ENCODE measurements around the gene BMF. TPM values are rescaled to one million over a fixed set of nuclear protein-coding genes. Genes with fewer than 3 reads are reported as not detected.
A peak's percentile ranks its signal among the peaks of the same experiment; 100 is the strongest.

BMF gene
- total and polyA plus RNA-seq, 12 donors: 1.3 to 12.8 (median 7.1) TPM

GRCh38 chr15:40104865-40105516 is 3.7 kb downstream of the BMF start:
- intact Hi-C loops (cut with DNase I): loop anchor here in 1 of 2 donors (5.0 kb wide), 1 partner anchor 53 kb away; no protein-coding TSS in a partner anchor
- H3K4me3 ChIP-seq: no peak overlapping the region
- no peaks in the 10 kb centered on the region for H3K36me3 ChIP-seq (replicated peaks in 1 of 2)
- no peaks in the 10 kb centered on the region for H3K27me3 ChIP-seq
- H3K9me3 ChIP-seq (replicated peaks in 1 of 3): no peaks in the 10 kb centered on the region
- DNase-seq: peak; percentile 83 to 96 (median 89)
- H3K4me1 ChIP-seq (replicated peaks in 1 of 2): peaks cover 25 to 78% of the 10 kb centered on the region in 2 donors
- TF ChIP-seq CTCF (IDR thresholded peaks at IDR 0.05) (peak; percentile 74 to 97 (median 90)), POLR2A (IDR thresholded peaks at IDR 0.05) (no peak)
- 5 to 7% (median 7%) methylated on average over 12 to 16 of the region's 16 CpGs for WGBS, 4 donors
- H3K27ac ChIP-seq: peak overlapping the region in 2 of 5 donors; percentile 61 to 81

- H3K27me3 ChIP-seq: no peaks in the 10 kb centered on the region
- H3K36me3 ChIP-seq (replicated peaks in 1 of 2): no peaks in the 10 kb centered on the region
- peak in 1 of 7 donors; percentile 58 for DNase-seq
- no peak overlapping the region for H3K4me3 ChIP-seq
- TF ChIP-seq CTCF (IDR thresholded peaks at IDR 0.05): no peak
- TF ChIP-seq POLR2A (IDR thresholded peaks at IDR 0.05): no peak
- H3K9me3 ChIP-seq (replicated peaks in 1 of 3): no peaks in the 10 kb centered on the region
- H3K4me1 ChIP-seq (replicated peaks in 1 of 2): peaks cover 29 to 83% of the 10 kb centered on the region in 2 donors
- 57 to 59% (median 58%) methylated on average over 7 to 8 of the region's 8 CpGs for WGBS, 4 donors
- peak overlapping the region in 2 of 5 donors; percentile 61 to 77 for H3K27ac ChIP-seq
- intact Hi-C loops (cut with DNase I): loop anchor here in 1 of 2 donors (5.0 kb wide), 1 partner anchor 52 kb away; no protein-coding TSS in a partner anchor
Measured at GRCh38 chr15:40104296-40104864, 4.3 kb downstream of the BMF start.

- Histone ChIP-seq H3K9me3 (replicated peaks in 1 of 3) (no peaks in the 10 kb centered on the region), H3K36me3 (replicated peaks in 1 of 2) (no peaks in the 10 kb centered on the region), H3K4me1 (replicated peaks in 1 of 2) (peaks cover 34 to 83% of the 10 kb centered on the region in 2 donors), H3K27me3 (no peaks in the 10 kb centered on the region), H3K27ac (peak overlapping the region in 3 of 5 donors; percentile 62 to 77 (median 70)), H3K4me3 (no peak overlapping the region)
- peak in 1 of 7 donors; percentile 54 for DNase-seq
- intact Hi-C loops (cut with DNase I): loop anchor here in 1 of 2 donors (5.0 kb wide), 1 partner anchor 52 kb away; no protein-coding TSS in a partner anchor
- 70 to 77% (median 72%) methylated on average over 3 to 7 of the region's 7 CpGs for WGBS, 4 donors
- no peak for TF ChIP-seq POLR2A (IDR thresholded peaks at IDR 0.05)
- TF ChIP-seq CTCF (IDR thresholded peaks at IDR 0.05): no peak
Measured at GRCh38 chr15:40103864-40104271, 4.8 kb downstream of the BMF start.
